ENCODE data around the gene TMEM63A. TPM values are rescaled to one million over a fixed set of nuclear protein-coding genes. Genes with fewer than 3 reads are reported as not detected.
"Not testable (repeated sequence)": the region's sequence is repeated elsewhere in the genome, so short reads cannot be mapped to it uniquely, and the experiment has no call there.

The TMEM63A gene
- total RNA-seq, 2 experiments from 2014 or later = 126 to 127 TPM

DNA sequence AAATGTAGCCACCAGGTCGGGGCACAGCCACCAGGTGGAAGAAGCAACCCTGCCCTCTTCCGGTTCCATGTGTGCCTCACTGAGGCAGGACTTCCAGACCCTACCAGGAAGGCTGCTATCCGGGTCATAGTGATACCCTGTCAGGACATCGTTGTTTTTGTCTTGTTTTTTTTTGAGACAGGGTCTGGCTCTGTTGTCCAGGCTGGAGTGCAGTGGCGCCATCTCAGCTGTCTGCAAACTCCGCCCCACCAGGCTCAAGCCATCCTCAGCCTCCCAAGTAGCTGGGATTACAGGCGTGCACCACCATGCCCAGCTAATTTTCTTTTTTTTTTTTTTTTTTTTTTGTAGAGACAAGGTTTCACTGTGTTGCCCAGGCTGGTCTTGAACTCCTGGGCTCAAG lies 67.1 kb downstream of the TMEM63A start:
- DNase-seq; CTCF ChIA-PET; POLR2A ChIA-PET; H3K9me3 Mint-ChIP-seq; H3K4me3 Mint-ChIP-seq; H3K36me3 Mint-ChIP-seq (ENCODE audit: low read depth); H3K27ac Mint-ChIP-seq; H3K27me3 Mint-ChIP-seq: not testable (repeated sequence)
- H3K4me1 Mint-ChIP-seq = peaks cover 12% of the 10 kb centered on the region

DNA sequence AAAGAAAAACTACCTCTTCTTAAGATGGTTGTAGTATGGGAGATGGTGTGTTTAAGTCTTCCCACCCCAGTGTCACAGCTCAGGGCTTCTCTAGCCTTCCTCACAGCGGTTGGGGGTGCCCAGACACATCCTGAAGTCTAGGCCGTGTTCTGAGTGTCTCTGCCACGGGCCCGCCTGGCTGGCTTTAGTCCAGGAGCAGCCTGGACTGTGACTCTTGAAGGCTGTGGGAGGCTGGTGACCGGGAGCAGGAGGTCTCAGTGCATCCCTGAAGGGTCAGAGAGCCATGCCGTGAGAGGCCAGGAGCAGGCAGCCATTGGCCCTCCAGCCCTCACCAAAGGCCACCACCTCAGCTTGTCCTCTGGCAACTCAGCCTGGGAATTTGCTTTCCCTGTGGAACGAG lies 67.8 kb downstream of the TMEM63A start:
- ChIA-PET CTCF (no interaction called here), POLR2A (no interaction called here)
- peaks cover 8% of the 10 kb centered on the region for H3K27me3 Mint-ChIP-seq
- peaks cover 17% of the 10 kb centered on the region for H3K4me1 Mint-ChIP-seq
- no peak for DNase-seq
- H3K36me3 Mint-ChIP-seq (ENCODE audit: low read depth) = no peaks in the 10 kb centered on the region
- H3K27ac Mint-ChIP-seq = no peak overlapping the region
- H3K4me3 Mint-ChIP-seq = no peak overlapping the region
- H3K9me3 Mint-ChIP-seq = no peaks in the 10 kb centered on the region

DNA sequence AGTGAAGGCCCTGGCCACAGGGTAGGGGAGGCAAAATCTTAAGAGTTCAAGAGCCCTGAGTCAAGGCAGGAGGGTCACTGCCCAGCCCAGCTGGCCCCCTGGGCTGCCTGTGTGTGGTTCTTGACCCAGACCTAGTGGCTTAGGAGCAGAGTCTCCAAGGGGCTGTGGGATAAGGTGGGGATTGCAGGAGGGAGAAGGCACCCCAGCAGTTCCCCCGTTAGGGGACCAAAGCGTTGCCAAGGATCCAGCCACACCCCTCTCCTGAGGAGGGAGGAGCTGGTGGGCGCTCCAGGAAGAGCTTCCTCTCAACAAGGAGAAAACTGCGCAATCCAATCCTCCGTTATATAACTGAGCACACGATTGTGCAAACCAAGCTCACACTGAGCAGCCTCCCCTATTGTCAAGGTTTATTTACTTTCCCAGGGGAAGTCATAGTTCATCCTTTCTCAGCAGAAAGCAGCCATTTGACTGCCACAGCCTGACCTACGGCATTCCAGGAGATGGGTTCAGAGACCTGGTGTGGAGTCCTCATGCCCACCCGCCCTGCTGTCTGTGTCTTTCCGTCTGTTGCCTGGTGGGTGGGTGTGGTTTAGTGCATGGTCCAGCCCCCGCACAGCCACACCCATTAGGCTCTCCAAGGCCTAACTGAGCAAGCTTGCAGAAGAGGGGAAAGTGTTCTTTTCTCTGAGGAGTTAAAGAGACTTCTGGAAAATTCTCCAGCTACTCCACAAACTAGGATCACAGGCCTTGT lies 68.8 kb downstream of the TMEM63A start:
- no peaks in the 10 kb centered on the region for H3K9me3 Mint-ChIP-seq
- ChIA-PET POLR2A (no interaction called here), CTCF (interaction anchor here (1.6 kb wide), 1 partner anchor 36 kb away, joined by 4 read pairs; the partner anchor contains the start of gene SRP9)
- peaks cover 10% of the 10 kb centered on the region for H3K27me3 Mint-ChIP-seq
- peaks cover 19% of the 10 kb centered on the region for H3K4me1 Mint-ChIP-seq
- H3K4me3 Mint-ChIP-seq = no peak overlapping the region
- no peak for DNase-seq
- no peaks in the 10 kb centered on the region for H3K36me3 Mint-ChIP-seq (ENCODE audit: low read depth)
- no peak overlapping the region for H3K27ac Mint-ChIP-seq

DNA sequence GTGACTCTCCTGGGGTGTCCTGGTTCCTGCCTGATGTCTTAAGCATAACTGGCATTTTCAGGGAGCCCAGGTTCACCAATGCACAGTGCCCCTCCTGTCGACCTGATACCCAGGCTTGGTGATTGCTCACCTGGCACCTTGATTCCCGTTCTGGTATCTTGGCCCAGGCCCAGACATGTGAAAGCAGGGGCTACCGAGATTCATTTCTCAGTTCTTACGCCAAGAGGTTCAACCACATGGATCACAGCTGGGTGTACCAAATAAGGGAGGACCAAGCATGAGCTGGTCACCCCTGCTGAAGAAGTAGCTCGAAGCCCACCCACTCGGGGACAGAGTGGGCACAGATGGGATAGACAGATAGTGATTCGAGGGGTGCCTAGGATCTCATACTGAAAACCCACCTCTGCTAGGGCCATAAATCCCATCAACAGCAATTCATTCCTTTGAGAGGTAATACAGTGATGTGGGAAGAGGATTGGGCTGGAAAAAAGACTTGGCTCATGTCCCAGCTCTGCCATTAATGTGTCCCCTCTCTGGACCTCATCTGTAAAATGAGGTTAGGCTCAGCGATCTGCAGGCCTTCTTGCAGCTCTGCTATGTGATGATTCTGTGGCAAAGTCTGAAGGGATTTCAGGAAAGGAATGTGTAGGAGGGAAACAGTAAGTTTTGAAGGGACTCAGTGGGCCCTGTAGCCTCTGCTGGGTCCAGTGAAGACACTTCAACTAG lies 69.5 kb downstream of the TMEM63A start:
- POLR2A ChIA-PET = interaction anchor here (2.9 kb wide), 1 partner anchor 35 kb away, joined by 13 read pairs; the partner anchor contains the start of gene SRP9
- Mint-ChIP-seq H3K4me1 (peaks cover 17% of the 10 kb centered on the region), H3K27ac (no peak overlapping the region), H3K27me3 (peaks cover 10% of the 10 kb centered on the region), H3K9me3 (no peaks in the 10 kb centered on the region), H3K36me3 (ENCODE audit: low read depth) (no peaks in the 10 kb centered on the region), H3K4me3 (no peak overlapping the region)
- no peak for DNase-seq
- CTCF ChIA-PET = interaction anchor here (1.6 kb wide), 1 partner anchor 35 kb away, joined by 4 read pairs; the partner anchor contains the start of gene SRP9

DNA sequence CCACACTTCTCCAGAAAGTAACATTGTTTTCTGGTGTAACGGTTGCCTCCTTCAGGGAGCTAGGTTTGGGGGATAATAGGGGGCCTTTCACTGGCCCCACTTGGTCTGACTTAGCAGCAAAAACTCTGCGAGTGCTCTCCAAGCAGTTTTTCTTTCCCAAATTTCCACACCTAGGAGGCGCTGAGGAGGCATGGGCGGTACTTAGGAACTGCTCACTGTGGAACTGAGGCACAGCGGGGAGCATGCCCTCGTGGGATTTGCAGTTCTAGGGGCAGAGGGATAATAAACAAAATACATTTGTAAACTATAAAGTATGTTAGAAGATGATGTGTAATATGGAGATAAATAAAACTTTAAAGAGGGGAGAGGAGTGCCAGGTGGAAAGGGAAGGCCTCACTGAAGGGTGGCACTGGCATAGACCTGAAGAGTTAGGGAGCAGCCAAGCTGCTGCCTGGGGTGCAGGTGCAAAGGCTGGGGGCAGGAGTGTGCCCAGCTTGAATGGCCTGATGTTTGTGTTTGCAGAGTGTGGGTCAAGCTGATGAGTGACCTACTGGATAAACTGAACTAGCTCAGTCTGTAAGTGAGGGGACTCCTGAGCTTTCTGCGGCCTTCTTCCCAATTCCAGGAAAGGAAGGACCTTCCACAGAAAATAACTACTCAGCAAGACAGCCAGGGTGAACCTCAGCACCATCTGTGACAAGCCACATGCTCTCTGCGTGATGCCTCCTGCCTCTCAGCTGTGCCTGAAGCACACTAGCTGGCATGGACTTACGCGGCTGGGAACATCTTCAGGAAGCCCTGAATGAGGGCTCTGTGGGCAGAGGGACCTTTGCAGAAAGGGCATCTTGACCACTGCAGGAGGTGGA lies 70.3 kb downstream of the TMEM63A start:
- POLR2A ChIA-PET = interaction anchor here (0.9 to 2.9 kb wide), 2 partner anchors 34 to 78 kb away, joined by 3 to 13 read pairs; partner anchors contain the start of gene SRP9
- Mint-ChIP-seq H3K36me3 (ENCODE audit: low read depth) (no peaks in the 10 kb centered on the region), H3K4me3 (no peak overlapping the region), H3K27me3 (peaks cover 10% of the 10 kb centered on the region), H3K27ac (no peak overlapping the region), H3K4me1 (peaks cover 15% of the 10 kb centered on the region), H3K9me3 (no peaks in the 10 kb centered on the region)
- CTCF ChIA-PET = interaction anchor here (1.6 kb wide), 1 partner anchor 34 kb away, joined by 4 read pairs; the partner anchor contains the start of gene SRP9
- DNase-seq = no peak

DNA sequence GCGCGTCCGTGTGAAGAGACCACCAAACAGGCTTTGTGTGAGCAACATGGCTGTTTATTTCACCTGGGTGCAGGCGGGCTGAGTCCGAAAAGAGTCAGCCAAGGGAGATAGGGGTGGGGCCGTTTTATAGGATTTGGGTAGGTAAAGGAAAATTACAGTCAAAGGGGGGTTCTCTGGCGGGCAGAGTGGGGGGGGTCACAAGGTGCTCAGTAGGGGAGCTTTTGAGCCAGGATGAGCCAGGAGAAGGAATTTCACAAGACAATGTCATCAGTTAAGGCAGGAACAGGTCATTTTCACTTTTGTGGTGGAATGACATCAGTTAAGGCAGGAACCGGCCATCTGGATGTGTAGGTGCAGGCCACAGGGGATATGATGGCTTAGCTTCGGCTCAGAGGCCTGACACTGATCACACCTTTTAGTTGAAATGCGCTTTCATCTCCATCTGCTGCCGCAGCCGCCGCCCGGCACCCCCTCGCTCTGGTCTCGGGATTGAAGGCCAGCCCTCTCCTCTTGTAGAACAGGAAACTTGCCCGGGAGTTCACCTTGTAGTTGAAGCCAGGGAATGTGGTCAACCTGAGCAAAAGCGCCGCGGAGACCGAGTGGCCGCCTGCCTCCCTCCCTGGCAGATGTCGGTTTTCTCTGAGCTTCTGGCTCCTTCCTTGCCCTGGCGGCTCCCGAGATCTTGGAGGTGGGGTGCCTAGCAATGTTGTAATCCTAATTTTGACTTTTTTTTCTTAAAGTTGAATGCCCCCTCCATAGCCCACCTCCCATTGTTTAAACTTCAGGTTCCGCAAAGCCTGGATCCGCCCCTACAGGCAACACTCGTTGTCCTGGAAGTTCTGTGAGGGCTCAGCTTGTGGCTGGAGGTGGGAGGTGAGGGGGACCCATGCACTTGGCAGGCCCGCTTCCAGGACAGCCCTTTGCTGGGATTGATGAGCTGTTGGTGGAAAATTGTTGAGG lies 71.3 kb downstream of the TMEM63A start:
- peak overlapping the region; percentile 70 for H3K4me3 Mint-ChIP-seq
- ChIA-PET POLR2A (interaction anchor here (1.0 to 2.9 kb wide), 3 partner anchors 23 to 113 kb away, joined by 3 to 13 read pairs (median 6); partner anchors contain the start of genes PYCR2 and SRP9), CTCF (interaction anchor here (0.8 to 2.1 kb wide), 4 partner anchors 11 to 38 kb away, joined by 3 to 4 read pairs (median 4); no protein-coding TSS in a partner anchor)
- not testable (repeated sequence) for H3K27me3 Mint-ChIP-seq; DNase-seq; H3K36me3 Mint-ChIP-seq (ENCODE audit: low read depth); H3K27ac Mint-ChIP-seq; H3K9me3 Mint-ChIP-seq
- peaks cover 15% of the 10 kb centered on the region for H3K4me1 Mint-ChIP-seq

DNA sequence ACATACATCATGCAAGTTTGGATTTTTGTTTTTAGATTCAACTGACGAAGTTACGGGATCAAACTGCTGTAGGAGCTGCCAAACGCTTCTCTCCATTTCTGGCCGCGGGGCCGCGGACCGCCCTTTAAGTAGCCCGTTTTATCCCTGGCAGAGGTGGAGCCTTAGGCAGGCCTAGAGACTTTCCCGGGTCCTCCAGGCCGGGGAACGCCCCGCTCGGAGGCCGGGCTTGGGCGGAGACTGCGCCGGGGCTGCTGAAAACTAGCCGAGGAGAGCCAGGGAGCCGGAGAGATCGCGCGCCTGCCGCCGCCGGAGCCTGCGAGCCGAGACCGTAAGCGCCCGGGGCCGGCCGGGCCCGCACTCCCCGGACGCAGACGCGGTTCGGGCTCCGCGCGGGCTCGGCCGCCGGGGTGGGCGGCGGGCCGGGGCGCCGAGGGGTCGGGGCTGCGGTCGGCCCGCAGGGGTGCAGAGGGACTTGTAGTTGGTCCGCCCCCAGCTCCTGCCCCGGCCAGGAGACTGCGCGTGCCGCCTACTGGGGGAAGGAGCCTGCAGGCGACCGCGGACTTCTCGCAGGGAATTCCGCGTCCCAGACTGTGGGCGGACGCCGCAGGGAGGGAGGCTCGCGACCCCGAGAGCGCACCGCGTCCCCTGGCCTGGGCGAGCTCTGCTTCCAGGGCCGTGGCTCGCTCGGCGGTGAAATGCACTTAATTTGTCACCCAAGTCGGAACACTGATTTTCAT lies 72.2 kb downstream of the TMEM63A start, which contains the start of gene EPHX1:
EPHX1 (plus strand) TSS at position 283 of the 737 bp plus-strand sequence. CDS start 18,606 bp downstream, outside the sequence.
- Mint-ChIP-seq H3K4me3 (peak within 1 kb of the TSS; percentile 75), H3K27me3 (peaks cover 10% of the 10 kb centered on the region), H3K4me1 (peaks cover 15% of the 10 kb centered on the region), H3K27ac (no peak within 1 kb of the TSS), H3K9me3 (no peaks in the 10 kb centered on the region), H3K36me3 (ENCODE audit: low read depth) (no peaks in the 10 kb centered on the region)
- POLR2A ChIA-PET = interaction anchor here (0.6 to 2.9 kb wide), 4 partner anchors 22 to 426 kb away, joined by 3 to 13 read pairs (median 4); partner anchors contain the start of genes PYCR2 and SRP9
- peak; percentile 74 for DNase-seq
- CTCF ChIA-PET = interaction anchor here (0.8 to 2.1 kb wide), 4 partner anchors 10 to 37 kb away, joined by 3 to 4 read pairs (median 4); no protein-coding TSS in a partner anchor

DNA sequence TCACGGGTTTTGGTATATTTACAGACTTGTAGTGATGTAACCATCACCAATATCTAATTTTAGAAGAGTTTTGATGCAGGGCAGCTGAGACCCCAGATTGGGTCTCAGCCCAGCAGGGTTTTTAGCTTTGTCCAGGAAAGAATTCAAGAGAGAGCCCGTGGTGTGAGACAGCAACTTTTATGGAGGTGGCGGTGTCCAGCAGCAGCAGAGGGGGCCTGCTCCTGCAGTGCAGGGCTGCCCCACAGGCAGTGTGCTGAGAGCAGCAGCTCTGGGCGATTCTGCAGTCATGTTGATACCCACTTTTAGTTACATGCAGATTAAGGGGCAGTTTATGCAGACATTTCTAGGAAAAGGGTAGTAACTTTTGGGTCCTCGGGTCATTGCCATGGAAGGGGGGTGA lies 74.0 kb downstream of the TMEM63A start:
- no peak overlapping the region for H3K27ac Mint-ChIP-seq
- POLR2A ChIA-PET = interaction anchor here (1.5 kb wide), 1 partner anchor 58 kb away, joined by 3 read pairs; no protein-coding TSS in a partner anchor
- H3K9me3 Mint-ChIP-seq = no peaks in the 10 kb centered on the region
- CTCF ChIA-PET = interaction anchor here (1.2 kb wide), 1 partner anchor 334 kb away, joined by 3 read pairs; no protein-coding TSS in a partner anchor
- H3K27me3 Mint-ChIP-seq = peaks cover 10% of the 10 kb centered on the region
- no peak for DNase-seq
- H3K4me3 Mint-ChIP-seq = no peak overlapping the region
- H3K4me1 Mint-ChIP-seq = peaks cover 15% of the 10 kb centered on the region
- no peaks in the 10 kb centered on the region for H3K36me3 Mint-ChIP-seq (ENCODE audit: low read depth)

DNA sequence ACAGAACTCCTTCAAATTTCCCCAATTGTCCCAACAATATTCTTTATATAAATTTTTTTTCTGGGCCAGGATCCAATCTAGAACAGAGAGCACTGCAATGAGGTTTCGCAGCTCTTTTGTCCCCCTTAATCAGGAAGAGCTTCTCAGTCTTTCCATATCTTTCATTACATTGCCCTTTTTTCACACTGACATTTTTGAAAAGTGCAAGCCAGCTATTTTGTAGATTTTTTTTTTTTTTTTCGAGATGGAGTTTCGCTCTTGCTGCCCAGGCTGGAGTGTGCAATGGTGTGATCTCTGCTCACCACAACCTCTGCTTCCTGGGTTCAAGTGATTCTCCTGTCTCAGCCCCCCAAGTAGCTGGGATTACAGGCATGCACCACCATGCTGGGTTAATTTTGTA lies 75.4 kb downstream of the TMEM63A start:
- H3K4me3 Mint-ChIP-seq; H3K27ac Mint-ChIP-seq; H3K27me3 Mint-ChIP-seq; H3K36me3 Mint-ChIP-seq (ENCODE audit: low read depth); H3K9me3 Mint-ChIP-seq; POLR2A ChIA-PET; DNase-seq: not testable (repeated sequence)
- H3K4me1 Mint-ChIP-seq = peaks cover 15% of the 10 kb centered on the region
- CTCF ChIA-PET = interaction anchor here (0.9 kb wide), 1 partner anchor 29 kb away, joined by 3 read pairs; the partner anchor contains the start of gene SRP9

DNA sequence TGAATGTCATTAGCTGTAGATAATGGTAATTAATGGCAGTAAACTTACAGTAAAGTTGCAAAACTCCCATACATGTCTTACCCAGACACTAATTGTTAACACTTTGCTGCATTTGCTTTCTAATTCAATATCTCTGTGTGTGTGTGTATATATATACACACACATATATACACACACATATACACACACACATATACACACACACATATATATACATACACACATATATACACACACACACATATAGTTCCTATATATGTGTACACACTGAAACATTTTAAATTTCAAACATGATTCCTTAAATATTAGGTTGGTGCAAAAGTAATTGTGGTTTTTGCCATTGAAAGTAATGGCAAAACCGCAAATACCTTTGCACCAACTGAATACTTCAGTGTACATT lies 75.9 kb downstream of the TMEM63A start:
- no peaks in the 10 kb centered on the region for H3K36me3 Mint-ChIP-seq (ENCODE audit: low read depth)
- no peak overlapping the region for H3K4me3 Mint-ChIP-seq
- no peak for DNase-seq
- peaks cover 15% of the 10 kb centered on the region for H3K4me1 Mint-ChIP-seq
- no peak overlapping the region for H3K27ac Mint-ChIP-seq
- CTCF ChIA-PET = interaction anchor here (0.9 kb wide), 1 partner anchor 29 kb away, joined by 3 read pairs; the partner anchor contains the start of gene SRP9
- POLR2A ChIA-PET = no interaction called here
- no peaks in the 10 kb centered on the region for H3K9me3 Mint-ChIP-seq
- peaks cover 10% of the 10 kb centered on the region for H3K27me3 Mint-ChIP-seq

DNA sequence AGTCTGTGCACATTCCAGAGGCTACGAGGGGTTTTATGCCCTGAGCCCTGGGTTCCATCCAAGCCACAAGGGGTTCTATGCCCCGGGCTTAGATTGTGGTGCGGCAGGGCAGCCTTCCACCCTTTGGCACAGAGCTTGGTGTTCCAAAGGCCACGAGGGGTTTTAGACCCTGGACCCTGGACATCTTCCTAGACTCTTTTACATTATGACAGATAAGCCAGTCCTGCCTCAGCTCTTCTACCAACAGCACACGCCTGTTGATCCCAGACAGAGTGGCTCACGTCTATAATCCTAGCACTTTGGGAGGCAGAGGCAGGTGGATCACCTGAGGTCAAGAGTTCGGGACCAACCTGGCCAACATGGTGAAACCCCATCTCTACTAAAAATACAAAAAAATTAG lies 81.0 kb downstream of the TMEM63A start:
- H3K36me3 Mint-ChIP-seq (ENCODE audit: low read depth); H3K27ac Mint-ChIP-seq; H3K9me3 Mint-ChIP-seq; H3K27me3 Mint-ChIP-seq; H3K4me3 Mint-ChIP-seq; H3K4me1 Mint-ChIP-seq; POLR2A ChIA-PET; DNase-seq: not testable (repeated sequence)
- CTCF ChIA-PET = interaction anchor here (1.8 kb wide), 1 partner anchor 24 kb away, joined by 5 read pairs; the partner anchor contains the start of gene SRP9
